GM19240 (cell line): ENCODE data around the gene DMD.

Experiments used
- DNase-seq: peaks from one replicate; pipeline ENCODE4 v3.0.0; 2011; ENCODE audit warnings: low spot score; ENCODE audit not compliant: insufficient read length

Gene DMD

DNA sequence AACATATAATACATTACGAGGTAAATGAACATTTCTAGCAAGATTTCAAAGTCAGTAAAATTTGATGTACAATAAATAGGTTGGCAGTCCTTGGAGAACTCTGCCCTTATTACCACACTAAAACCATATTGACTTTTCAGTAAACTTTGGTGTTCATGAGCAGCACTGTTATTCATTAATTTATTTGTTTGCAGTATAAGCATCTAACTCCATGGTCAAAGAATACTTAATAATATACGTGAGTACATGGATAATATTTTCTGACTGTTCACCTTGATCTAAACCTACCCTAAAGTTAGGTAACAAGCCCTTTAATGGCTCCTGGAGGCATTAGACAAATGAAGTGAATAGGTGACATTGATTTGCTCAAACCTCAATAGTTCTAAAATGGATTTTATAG lies 1322.3 kb downstream of the DMD start:
- no peak for DNase-seq

DNA sequence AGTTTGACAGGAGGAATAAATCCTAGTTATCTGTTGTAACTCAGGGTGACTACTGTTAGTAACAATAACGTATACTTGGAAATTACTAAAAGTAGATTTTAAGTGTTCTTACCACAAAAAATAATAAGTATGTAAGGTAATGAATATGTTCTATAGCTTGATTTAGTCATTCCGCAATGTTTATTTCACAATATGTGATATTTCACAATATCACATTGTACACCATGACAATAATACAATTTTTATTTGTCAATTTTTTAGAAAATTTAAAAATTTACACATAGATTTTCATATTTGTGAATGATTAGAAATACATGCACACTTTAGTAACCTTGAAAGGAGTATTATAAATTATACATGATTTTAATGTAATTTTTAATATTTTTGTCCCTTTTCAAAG lies 1326.8 kb downstream of the DMD start:
- no peak for DNase-seq

DNA sequence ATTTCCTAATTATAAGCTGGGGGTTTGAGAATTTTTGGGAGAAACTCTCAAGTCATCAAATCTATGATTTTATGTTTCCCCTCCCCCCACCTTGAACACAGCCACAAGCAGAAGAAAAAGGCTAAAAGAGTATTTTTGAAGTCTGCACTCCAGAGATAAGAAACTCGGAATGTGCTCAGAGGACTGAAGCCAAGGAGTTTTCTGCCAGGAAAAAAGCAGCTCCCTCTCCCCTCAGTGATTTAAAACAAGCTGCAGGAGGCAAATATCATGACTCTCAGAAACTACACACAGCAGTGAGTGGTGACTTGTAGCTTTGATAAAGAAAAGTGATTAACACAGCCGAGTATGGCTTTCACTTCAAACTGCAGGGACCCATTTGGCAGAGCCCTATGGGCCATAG lies 1339.3 kb downstream of the DMD start:
- no peak for DNase-seq

DNA sequence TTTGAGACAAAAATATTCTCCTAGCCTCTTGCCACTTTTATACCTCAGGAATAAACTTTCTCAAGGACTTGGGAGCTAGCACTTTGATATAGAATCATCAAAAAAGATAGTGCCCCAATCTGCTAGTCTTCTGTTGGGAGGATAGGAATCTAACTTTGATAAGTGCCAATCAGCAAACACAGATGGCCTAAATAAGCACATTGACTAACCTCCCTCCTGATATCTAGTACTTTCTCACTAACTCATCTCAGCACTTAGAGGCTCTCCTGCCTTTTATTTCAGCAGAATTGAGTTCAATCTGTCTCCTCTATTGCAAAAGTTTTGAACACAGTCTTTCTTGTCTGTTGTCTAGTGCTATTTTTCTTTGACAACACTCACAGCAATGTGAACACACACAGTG lies 1341.1 kb downstream of the DMD start:
- no peak for DNase-seq

DNA sequence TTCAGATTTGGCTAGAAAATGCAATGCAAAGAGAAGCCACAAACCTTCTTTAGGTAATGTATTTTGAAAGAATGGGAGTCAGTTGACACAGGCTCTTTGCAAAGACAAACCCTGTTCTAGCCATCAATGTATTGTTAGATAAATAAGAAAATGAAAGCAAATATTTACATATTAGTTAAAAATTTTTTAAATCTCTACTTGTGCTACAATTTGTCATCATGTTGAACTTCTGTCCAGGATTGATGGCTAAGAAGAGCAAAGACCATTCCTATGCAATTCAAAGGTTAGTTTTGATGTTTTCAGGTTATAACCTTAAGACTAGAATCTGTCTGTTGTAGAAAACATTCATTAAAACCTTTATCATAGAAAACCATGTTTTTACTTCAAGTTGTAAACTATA lies 1350.7 kb downstream of the DMD start:
- DNase-seq, result no peak

DNA sequence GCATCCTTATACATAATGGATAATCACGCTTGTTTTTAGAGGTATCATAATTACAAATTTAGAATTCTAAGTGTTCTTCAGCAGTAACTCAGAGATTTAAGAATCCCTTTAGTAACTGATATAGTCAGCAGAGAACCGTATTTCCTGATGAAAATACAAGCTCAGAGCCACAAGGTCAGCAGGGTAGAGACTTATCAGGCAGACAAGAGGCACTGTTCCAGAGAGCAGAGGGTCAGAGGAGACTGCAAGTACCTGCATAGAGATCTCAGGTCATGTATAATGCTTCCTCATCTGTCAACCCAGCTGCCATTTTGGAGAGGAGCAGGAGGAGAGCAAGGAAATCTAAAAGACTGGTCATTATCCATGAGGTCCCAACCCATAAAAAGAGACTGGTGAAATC lies 1352.4 kb downstream of the DMD start:
- no peak for DNase-seq

DNA sequence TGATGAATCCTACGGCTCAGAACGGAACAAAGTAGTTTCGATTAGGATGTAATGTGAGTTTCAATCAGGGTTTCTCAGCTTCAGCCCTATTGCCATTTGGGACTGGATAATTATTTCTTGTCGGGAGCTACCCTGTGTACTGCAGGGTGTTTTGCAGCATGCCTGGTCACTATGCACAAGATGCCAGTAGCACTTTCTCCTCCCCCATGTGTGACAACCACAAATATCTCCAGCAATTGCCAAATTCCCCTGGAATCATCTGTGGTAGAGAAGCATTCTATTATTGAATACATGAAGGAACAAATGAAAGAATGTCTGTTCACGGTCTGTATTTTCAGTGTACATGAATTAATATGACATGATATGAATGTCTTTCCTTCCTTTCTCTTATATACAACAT lies 1356.6 kb downstream of the DMD start:
- no peak for DNase-seq

DNA sequence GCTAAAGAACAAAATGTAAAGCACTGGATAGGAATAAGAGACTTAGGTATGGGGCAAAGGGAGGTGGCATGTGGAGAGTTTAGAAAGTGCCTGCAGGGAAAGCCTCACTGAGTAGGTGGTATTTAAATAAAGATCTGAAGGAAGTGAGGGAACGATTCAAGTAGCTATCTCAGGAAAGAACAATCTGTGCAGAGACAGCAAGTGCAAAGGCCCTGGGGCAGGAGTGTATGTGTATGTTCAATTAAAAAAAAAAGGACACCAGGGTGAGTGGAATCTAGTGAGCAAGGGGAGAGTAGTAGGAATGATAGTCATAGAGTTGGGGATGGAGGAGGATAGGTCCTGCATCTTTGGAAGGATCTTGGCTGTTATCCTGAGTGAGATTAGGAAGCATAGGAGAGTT lies 1359.6 kb downstream of the DMD start:
- no peak for DNase-seq

DNA sequence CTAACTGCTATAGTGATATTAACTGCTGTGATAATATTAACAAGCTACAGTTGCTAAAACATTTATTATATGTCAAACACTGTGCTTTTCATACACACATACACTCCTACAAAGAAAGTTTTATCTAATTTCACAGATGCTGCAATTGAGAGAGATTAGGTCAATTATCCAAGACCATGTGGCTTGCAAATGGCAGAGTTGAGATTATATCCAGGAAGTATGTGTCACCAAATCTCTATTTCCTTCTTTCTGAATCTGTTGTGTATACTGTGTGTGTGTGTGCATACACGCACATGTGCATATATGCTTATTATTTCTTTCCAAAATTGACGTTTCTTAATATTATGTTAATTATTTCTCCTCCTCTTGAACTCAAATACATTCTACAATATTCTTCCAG lies 1363.6 kb downstream of the DMD start:
- no peak for DNase-seq

DNA sequence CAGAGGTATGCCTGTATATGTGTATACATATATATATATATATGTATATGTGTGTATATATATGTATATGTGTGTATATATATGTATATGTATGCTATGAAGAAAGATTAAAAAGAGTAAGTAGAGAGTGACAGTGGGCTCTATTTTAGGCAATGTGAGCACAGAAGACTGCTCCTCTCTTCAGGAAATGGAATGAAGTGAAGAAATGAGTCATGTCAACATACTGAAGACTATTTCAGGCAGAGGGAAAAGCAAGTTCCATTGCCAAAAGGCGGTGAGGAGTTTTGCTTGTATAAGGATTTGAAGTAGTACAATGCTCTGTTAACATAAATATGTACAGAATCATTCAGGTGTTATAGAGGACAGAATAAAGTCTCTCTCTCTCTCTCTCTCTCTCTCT lies 1366.3 kb downstream of the DMD start:
- DNase-seq, result no peak

DNA sequence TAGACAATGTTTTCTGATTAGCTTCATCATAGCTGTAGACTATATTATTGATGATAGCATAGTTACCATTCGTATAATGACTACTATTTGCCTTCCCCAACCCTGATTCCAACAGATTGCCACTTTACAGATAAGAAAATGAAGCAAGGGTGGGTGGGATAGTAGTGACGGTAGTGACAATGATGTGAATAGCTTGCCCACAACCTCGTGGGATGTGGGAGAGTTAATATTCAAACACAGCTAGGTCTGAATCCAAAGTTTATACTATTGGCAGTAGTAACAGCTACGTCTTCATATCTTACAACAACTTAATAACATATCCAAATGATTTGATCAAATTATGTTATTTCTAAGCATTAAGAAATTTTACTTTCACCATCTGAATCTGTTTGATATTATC lies 1372.7 kb downstream of the DMD start:
- DNase-seq, result no peak

DNA sequence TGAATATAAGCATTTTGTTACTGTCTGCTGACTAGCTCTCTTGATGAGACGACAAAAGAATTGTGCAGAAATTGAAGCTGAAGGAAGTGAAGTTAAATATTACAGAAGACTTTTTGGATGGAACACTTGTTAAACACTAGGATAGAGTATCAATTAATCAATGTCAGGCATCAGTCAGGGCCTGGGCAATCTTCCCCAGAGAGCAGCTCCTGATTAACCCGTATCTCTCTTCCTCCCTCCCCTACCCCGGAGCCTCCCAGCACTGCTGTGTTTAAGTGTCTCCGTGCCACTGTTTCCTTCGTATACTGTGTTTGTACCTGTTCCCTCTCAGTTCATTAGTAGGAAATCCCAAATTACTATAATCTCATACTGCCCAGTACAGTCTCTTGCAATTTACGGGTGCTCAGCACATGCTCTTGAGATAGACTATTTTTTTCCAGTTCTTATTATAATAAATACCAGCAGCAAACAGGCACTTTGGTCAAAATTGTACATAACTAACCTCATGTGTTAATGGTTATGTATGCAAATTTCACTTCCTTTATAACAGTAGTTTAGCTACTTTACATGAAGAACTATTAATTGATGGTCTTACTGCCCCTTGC lies 1373.8 kb downstream of the DMD start:
- DNase-seq, result no peak

DNA sequence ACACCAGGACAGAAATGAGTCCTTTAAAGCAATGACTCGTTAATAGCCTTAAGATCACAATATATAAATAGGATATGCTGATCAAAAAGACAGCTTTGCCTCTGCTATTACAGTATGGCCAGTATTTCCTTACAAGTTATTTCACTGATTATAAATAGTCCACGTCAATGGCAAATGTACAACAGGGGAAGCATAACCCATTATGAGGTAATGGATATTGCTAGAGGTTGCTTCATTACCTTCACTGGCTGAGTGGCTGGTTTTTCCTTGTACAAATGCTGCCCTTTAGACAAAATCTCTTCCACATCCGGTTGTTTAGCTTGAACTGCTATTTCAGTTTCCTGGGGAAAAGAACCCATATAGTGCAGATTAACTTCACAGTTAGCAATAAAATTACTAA lies 1374.9 kb downstream of the DMD start:
- DNase-seq, result no peak

DNA sequence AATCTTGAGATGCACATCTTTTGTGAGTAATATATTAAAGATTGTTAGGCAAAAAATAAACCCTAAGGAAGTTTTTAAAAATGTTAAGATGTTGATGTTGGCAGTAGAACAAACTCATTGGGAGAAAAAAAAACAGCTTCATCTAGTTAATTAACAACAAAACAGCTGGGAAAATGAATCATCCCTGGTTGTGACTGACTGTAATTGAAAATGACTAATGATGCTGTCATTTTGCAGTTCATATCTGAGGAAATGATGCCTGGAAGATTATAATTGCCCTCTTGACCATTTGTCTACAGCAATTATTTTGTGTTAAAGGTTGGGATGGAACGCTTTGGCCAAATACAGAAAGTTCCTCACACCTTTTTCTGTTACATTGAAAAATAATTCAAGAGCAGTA lies 1379.1 kb downstream of the DMD start:
- DNase-seq, result no peak

DNA sequence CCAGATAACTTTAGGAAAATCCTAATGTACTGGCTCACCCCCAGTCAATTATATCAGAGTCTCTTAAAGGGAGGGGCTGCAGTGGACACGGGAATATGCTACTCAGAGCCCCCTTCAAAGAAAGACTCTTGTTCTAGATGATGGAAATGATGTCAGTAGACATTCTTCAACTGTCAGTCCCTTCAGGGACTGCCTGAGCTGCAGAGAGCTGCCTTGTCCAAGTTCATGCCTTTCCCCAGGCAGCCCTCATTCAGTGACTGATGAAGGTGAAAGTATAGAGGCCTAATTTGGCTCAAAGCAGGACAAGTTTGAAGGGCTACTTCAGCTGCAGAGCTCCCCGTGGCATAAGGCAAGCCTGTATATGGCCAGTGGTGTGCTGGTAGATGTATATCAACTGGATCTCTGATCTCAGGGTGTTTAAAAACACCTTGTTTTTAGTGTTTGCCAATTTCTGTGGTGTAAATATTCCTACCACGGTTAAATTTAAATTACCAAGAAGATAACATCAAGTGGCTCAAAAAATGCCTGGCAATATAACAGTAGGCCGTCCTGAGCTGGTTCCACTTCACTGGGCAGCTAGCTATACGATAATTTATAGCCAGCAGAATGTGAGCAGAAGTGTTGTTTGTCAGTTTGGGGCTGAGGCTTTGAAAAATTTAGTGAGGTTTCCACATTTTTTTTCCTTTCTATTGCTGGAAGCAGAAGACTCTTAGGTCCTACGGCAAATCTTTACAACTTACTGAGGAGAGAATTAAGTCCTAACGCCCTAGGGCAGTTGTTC lies 1390.7 kb downstream of the DMD start:
- no peak for DNase-seq

DNA sequence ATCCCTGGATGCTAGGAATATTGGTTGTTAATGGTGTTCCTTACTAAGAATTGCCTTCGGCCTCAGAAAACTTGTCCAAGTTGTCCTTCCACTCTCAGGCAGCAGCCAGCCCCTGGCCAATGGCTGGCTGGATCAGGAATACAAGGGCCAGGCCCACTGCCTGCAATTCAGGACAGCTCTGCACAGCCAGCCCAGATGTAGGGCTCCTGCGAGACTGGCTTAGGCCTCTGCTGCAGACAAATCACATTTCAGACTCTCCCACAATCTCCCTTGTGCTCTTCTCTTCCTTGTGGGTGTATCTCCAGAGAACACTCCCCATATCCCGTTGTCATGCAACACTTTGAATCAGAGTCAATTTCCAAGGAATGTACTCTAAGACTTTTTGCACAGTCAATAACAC lies 1391.9 kb downstream of the DMD start:
- DNase-seq, result no peak

DNA sequence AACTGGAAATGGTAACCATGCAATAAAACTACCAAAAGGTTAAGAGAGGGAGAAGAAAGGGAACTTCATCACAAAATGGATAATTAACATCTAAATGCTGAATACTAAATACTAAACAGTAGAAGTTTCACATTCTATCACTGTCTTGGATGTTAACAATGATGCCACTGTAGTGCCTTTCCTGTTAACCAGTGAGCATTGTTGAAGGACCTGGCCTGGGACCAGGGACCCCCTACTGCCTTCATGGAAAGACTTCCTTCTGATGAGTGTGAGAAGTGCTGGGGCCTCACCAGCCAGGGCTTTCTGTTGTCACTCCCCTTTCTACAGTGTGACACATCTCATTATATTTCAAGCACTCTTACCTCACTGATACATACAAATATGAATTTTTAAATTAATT lies 1400.2 kb downstream of the DMD start:
- DNase-seq, result no peak

DNA sequence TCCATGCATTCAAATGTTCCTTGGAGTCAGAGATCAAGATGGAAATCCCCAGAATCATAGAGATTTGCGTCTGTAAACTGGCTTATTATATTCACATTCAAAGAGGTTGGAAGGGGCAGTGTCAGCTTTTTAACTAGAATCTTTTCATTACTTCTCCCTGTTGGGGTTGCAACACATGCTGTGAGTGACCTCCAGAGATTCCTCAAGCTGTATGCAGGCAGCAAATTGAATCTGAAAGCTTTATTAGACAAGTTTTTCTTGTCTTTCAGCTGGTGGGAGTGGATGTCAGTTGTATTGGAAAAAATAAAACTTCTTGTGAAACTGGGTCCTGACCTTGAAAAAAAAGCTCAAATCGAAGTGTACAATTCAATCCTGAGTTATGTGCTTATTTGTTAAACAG lies 1403.0 kb downstream of the DMD start:
- DNase-seq, result no peak

DNA sequence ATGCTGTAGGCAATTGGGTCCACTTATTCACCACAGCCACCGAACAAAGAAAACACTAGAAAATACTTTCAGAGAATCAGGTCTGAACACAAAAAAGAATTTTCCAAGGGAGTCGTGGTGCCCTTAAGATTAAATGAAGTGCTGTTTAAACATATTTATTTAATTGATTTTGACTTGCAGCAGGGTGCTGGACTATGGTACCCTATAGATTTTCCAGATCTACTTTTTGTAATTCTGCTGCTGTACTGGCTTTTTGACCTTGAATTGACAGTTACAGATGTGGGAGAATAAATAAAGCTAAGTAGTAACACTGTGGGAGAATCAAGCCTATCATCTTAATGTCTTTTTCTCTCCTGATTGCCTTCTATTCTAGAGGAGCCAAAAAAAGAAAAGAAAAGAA lies 1404.2 kb downstream of the DMD start:
- DNase-seq, result no peak

DNA sequence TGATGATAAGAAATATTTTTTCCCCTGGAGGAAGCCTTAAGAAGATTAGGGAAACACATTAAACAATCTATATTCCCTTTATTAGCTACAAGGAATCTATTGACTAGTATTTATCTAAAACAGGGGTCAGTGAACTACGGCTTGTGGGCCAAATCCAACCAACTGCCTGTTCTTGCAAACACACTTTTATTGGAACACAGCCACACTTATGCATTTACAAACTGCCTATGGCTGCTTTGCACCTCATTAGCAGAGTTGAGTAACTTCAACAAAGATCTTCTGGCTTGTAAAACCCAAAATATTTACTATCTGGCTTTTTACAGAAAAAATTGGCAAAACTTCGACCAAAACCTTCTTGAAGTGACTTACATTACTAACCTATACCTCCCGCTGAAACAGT lies 1405.6 kb downstream of the DMD start:
- DNase-seq, result no peak

DNA sequence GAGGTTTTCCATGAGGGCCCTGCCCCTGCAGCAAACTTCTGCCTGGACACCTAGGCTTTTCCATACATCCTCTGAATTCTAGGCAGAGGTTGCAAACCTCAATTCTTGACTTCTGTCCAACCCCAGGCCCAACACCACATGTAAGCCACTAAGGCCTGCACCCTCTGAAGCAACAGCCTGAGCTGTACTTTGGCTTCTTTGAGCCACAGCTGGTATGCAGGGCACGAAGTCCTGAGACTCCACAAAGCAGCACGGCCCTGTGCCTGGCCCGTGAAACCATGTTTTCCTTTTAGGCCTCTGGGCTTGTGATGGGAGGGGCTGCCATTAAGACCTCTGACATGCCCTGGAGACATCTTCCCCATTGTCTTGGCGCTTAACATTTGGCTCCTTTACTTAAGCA lies 1411.1 kb downstream of the DMD start:
- no peak for DNase-seq

DNA sequence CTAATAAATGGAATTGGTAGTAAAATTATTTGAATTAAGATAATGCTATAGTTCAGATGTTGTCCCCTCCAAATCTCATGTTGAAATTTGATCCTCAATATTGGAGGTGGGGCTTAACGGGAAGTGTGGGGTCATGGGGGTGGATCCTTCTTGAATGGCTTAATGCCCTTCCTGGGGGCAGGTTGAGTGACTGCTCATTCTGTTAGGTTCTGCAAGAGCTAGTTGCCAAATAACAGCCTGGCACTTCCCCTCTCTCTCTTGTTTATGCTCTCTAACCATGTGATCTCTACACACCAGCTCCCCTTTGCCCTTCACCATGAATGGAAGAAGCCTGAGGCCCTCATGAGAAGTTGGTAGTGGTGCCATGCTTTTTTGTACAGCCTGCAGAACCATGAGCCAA lies 1414.7 kb downstream of the DMD start:
- DNase-seq, result no peak

DNA sequence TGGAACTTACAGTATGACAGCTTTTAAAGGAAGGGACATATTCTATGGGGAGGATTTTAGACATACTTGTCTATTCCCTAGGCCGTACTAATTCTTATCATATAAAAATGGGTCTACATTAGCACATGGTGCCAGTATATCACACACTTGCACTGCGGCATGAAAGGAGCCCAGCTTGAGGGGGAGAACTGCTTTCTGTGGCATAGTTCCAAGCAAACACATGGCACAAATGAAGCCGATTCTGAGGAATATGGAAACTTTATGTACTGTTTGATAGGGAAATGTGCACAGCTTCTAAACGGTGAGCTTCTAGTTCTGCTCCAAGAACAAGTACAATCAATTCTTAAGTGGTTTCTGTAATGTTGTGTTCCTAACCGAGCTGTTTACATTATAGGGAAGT lies 1463.9 kb downstream of the DMD start:
- DNase-seq, result no peak

DNA sequence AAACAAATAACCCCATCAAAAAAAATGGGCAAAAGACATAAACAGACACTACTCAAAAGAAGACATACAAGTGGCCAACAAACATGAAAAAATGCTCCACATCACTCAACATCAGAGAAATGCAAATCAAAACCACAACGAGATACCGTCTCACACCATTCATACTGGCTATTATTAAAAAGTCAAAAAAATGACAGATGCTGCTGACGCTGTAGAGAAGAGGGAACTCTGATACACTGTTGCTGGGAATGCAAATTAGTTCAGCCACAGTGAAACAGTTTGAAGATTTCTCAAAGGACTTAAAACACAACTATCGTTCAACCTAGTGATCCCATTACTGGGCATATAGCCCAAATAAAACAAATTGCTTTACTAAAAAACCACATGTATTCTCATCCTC lies 1468.3 kb downstream of the DMD start:
- DNase-seq, result no peak
